SK-N-SH (cell line): ENCODE measurements around the gene AHNAK. TPM values are rescaled to one million over a fixed set of nuclear protein-coding genes. Genes with fewer than 3 reads are reported as not detected.

Experiments
- CTCF ChIA-PET: fragments of 300-600, 350-600 bp; formaldehyde crosslinking; extraction: SDS; loops from one replicate; lab custom pipeline; 2021; lab: Yijun Ruan, JAX
- POLR2A ChIA-PET: fragments of 350-600 bp; sonication (Branson Sonifier 250); formaldehyde crosslinking; extraction: SDS; loops from one replicate; lab custom pipeline; 2020; ENCODE audit warnings: antibody characterized with exemption, inconsistent platforms; lab: Yijun Ruan, JAX
- DNase-seq: peaks from one replicate; pipeline ENCODE4 v3.0.0; 2012
- H2AFZ ChIP-seq: fragments of 200-600 bp; sonication (generic); 2 replicates; pipeline ENCODE4 v1.8.1; 2016; ENCODE audit warnings: antibody characterized with exemption, mild to moderate bottlenecking, low read depth
- H3F3A ChIP-seq: fragments of 200-600 bp; sonication (generic); replicated peaks from 2 replicates; pipeline ENCODE3; 2016; ENCODE audit warnings: antibody characterized with exemption, mild to moderate bottlenecking; ENCODE audit not compliant: insufficient read depth
- H3K27ac ChIP-seq, 2 experiments: fragments of 200-500 bp in 1 of 2; fragments of 200-600 bp in 1 of 2; sonication (Bioruptor generic) in 1 of 2; sonication (generic), shearing (Covaris generic) in 1 of 2; 2 replicates each; pipeline versions ENCODE4 v1.5.1 to v1.6.1; 2014 to 2016; ENCODE audit warnings: low read depth in 2 of 2, inconsistent platforms in 1 of 2, low read length in 1 of 2, mild to moderate bottlenecking in 1 of 2, mixed read lengths in 1 of 2
- H3K27me3 ChIP-seq: fragments of 200-600 bp; sonication (generic), shearing (Covaris generic); 2 replicates; pipeline ENCODE4 v1.6.1; 2016; ENCODE audit warnings: mixed run types; ENCODE audit not compliant: insufficient read depth
- H3K36me3 ChIP-seq, 2 experiments: fragments of 200-500 bp in 1 of 2; fragments of 200-600 bp in 1 of 2; sonication (Bioruptor generic) in 1 of 2; sonication (generic) in 1 of 2; replicated peaks in 1 of 2; 2 replicates each; pipeline versions ENCODE3 to v1.5.1; 2014 to 2016; ENCODE audit warnings: low read length in 1 of 2, mild to moderate bottlenecking in 1 of 2; ENCODE audit not compliant: insufficient read depth in 2 of 2, control insufficient read depth in 1 of 2
- H3K4me1 ChIP-seq, 2 experiments: fragments of 200-500 bp in 1 of 2; fragments of 200-600 bp in 1 of 2; sonication (Bioruptor generic) in 1 of 2; sonication (generic), shearing (Covaris generic) in 1 of 2; 2 replicates each; pipeline versions ENCODE4 v1.5.1 to v1.6.1; 2014 to 2016; ENCODE audit warnings: low read depth in 1 of 2, low read length in 1 of 2, mixed run types in 1 of 2; ENCODE audit not compliant: insufficient read depth in 2 of 2, control insufficient read depth in 1 of 2
- H3K4me2 ChIP-seq: fragments of 200-600 bp; sonication (generic), shearing (Covaris generic); 2 replicates; pipeline ENCODE4 v1.6.1; 2017; ENCODE audit warnings: mixed run types
- H3K4me3 ChIP-seq, 2 experiments: fragments of 200-500 bp in 1 of 2; fragments of 200-600 bp in 1 of 2; sonication (Bioruptor generic) in 1 of 2; sonication (generic), shearing (Covaris generic) in 1 of 2; 2 replicates each; pipeline versions ENCODE4 v1.5.1 to v1.8.1; 2014 to 2016; ENCODE audit warnings: low read depth in 2 of 2, inconsistent platforms in 1 of 2, low read length in 1 of 2, mild to moderate bottlenecking in 1 of 2, mixed read lengths in 1 of 2, moderate library complexity in 1 of 2
- H3K79me2 ChIP-seq: fragments of 200-600 bp; sonication (generic); 2 replicates; pipeline ENCODE4 v1.8.1; 2017; ENCODE audit warnings: mild to moderate bottlenecking; ENCODE audit not compliant: insufficient read depth
- H3K9ac ChIP-seq: fragments of 200-600 bp; sonication (generic); 2 replicates; pipeline ENCODE4 v1.6.1; 2017; ENCODE audit warnings: mixed run types
- H3K9me2 ChIP-seq: fragments of 200-600 bp; sonication (generic); 2 replicates; pipeline ENCODE4 v1.6.1; 2017; ENCODE audit warnings: mixed run types
- H3K9me3 ChIP-seq: fragments of 200-600 bp; sonication (generic); 2 replicates; pipeline ENCODE4 v1.6.1; 2017; ENCODE audit warnings: mixed run types, mild to moderate bottlenecking, moderate library complexity
- H4K20me1 ChIP-seq: fragments of 200-600 bp; sonication (generic); 2 replicates; pipeline ENCODE4 v1.6.1; 2017; ENCODE audit warnings: mild to moderate bottlenecking, mixed run types; ENCODE audit not compliant: insufficient read depth
- EP300 ChIP-seq, 2 experiments: IDR thresholded peaks; 2 replicates each; pipeline versions ENCODE4 v1.4.0 to v1.6.1; 2012; ENCODE audit warnings: borderline replicate concordance in 1 of 2, low read depth in 1 of 2, low read length in 1 of 2
- EZH2phosphoT487 ChIP-seq: fragments of 200-600 bp; sonication (generic); IDR thresholded peaks from 2 replicates; pipeline ENCODE4 v1.6.1; 2017; ENCODE audit warnings: low read depth, mixed run types, mild to moderate bottlenecking, antibody characterized with exemption, moderate library complexity, borderline replicate concordance
- FOSL2 ChIP-seq: IDR thresholded peaks from 2 replicates; pipeline ENCODE4 v1.4.0; 2012; ENCODE audit warnings: low read depth, mild to moderate bottlenecking, moderate library complexity, borderline replicate concordance
- GATA2 ChIP-seq: sonication (generic); formaldehyde crosslinking; IDR thresholded peaks from 2 replicates; pipeline ENCODE4 v1.5.0; 2020; ENCODE audit warnings: mild to moderate bottlenecking, missing genetic modification reagents
- JUND ChIP-seq: IDR thresholded peaks from 2 replicates; pipeline ENCODE4 v1.4.0; 2012
- MEF2A ChIP-seq: IDR thresholded peaks from 2 replicates; pipeline ENCODE4 v1.4.0; 2012; ENCODE audit warnings: low read depth, borderline replicate concordance
- NRF1 ChIP-seq: IDR thresholded peaks from 2 replicates; pipeline ENCODE4 v1.6.1; 2012; ENCODE audit warnings: low read depth, mild to moderate bottlenecking, low read length
- POLR2AphosphoS5 ChIP-seq: IDR thresholded peaks from 2 replicates; pipeline ENCODE4 v1.6.1; 2012; ENCODE audit warnings: low read depth, low read length
- RAD21 ChIP-seq: IDR thresholded peaks from 2 replicates; pipeline ENCODE4 v1.6.1; 2012; ENCODE audit warnings: mild to moderate bottlenecking, low read length
- RFX5 ChIP-seq: IDR thresholded peaks from 2 replicates; pipeline ENCODE4 v1.6.1; 2012; ENCODE audit warnings: mild to moderate bottlenecking, improper control_type of control experiment, low read length
- SIN3A ChIP-seq: IDR thresholded peaks from 2 replicates; pipeline ENCODE4 v1.6.1; 2012; ENCODE audit warnings: low read depth, mild to moderate bottlenecking, low read length, moderate library complexity, borderline replicate concordance
- TEAD4 ChIP-seq: IDR thresholded peaks from 2 replicates; pipeline ENCODE4 v1.4.0; 2012; ENCODE audit warnings: mild to moderate bottlenecking, borderline replicate concordance; ENCODE audit not compliant: insufficient read depth
- YY1 ChIP-seq: IDR thresholded peaks from 2 replicates; pipeline ENCODE4 v1.4.0; 2012; ENCODE audit warnings: low read depth, mild to moderate bottlenecking
- WGBS: methylation state at CpG from one replicate; pipeline ENCODE4 v1.1.6; 2017; ENCODE audit warnings: low lambda C conversion rate; 5-methylcytosine and 5-hydroxymethylcytosine counted together
- polyA plus RNA-seq, 3 experiments: library from polyadenylated mRNA; depleted of rRNA; stranded (reverse); fragments of >200 nt; gene quantifications; 2 replicates each; pipeline ENCODE4 v1.2.3, GENCODE V29; 2012
- TF ChIP-seq, protein P1 (sequence below): IDR thresholded peaks from 2 replicates; pipeline ENCODE4; 2012
- TF ChIP-seq, protein P2 (sequence below): IDR thresholded peaks from 2 replicates; pipeline ENCODE4 v1.4.0; 2012; ENCODE audit warnings: low read depth, borderline replicate concordance
- TF ChIP-seq, protein P3 (sequence below): fragments of 200-600 bp; sonication (generic); IDR thresholded peaks from 2 replicates; pipeline ENCODE4 v1.6.1; 2017; ENCODE audit warnings: antibody characterized with exemption, mild to moderate bottlenecking, moderate library complexity
- TF ChIP-seq, protein P4 (sequence below): fragments of 150-350 bp; IDR thresholded peaks from 2 replicates; pipeline ENCODE4 v1.6.1; 2017; ENCODE audit warnings: antibody characterized with exemption, low read length, low read depth, borderline replicate concordance

The AHNAK gene
- polyA plus RNA-seq, 1 of the 3 experiments (the other 2 are of a cell fraction): 57.8 TPM

DNA sequence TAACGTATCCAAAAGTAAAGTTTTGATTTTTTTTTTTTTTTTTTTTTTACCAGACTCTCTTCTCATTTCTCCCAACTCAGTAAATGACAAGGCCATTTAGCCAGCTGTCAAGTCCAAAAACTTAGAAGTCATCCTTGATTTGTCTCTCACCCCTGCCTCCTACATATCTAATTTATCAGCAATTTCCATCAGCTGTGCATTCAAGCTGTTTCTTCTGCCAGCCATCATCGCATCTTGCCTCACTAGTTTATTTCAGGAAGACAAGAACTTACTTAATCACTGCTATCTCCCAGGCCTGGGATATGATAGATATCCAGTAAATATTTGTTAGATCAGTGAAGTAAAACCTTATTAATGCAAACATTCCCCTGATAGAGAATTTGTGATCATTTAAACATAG, 80.2 kb downstream of the AHNAK start:
- Histone ChIP-seq H2AFZ (no peak overlapping the region), H3K27me3 (no peaks in the 10 kb centered on the region), H3K4me1 (peaks cover 4 to 9% of the 10 kb centered on the region in 2 experiments; a peak in 3 of 4 replicates), H3K27ac (no peak overlapping the region), H4K20me1 (no peaks in the 10 kb centered on the region), H3K36me3 (no peaks in the 10 kb centered on the region), H3K9me3 (no peaks in the 10 kb centered on the region), H3K9ac (no peak overlapping the region), H3K9me2 (no peaks in the 10 kb centered on the region), H3K4me2 (no peak overlapping the region), H3K79me2 (no peaks in the 10 kb centered on the region), H3K4me3 (no peak overlapping the region), H3F3A (peaks cover 9% of the 10 kb centered on the region)
- 78% methylated on average over 2 of the region's 2 CpGs for WGBS
- CTCF ChIA-PET: interaction anchor here (1.3 kb wide), 1 partner anchor 42 kb away, joined by 4 read pairs; no protein-coding TSS in a partner anchor
- POLR2A ChIA-PET: interaction anchor here (0.7 kb wide), 1 partner anchor 84 kb away, joined by 3 read pairs; no protein-coding TSS in a partner anchor
- DNase-seq: no peak
- TF ChIP-seq TEAD4: no peak
- TF ChIP-seq SIN3A: no peak
- TF ChIP-seq, protein P1, sequence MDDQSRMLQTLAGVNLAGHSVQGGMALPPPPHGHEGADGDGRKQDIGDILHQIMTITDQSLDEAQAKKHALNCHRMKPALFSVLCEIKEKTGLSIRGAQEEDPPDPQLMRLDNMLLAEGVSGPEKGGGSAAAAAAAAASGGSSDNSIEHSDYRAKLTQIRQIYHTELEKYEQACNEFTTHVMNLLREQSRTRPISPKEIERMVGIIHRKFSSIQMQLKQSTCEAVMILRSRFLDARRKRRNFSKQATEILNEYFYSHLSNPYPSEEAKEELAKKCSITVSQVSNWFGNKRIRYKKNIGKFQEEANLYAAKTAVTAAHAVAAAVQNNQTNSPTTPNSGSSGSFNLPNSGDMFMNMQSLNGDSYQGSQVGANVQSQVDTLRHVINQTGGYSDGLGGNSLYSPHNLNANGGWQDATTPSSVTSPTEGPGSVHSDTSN: 0 out of 2 replicates have a peak, but pooled peaks have one; percentile 7
- TF ChIP-seq, protein P2, sequence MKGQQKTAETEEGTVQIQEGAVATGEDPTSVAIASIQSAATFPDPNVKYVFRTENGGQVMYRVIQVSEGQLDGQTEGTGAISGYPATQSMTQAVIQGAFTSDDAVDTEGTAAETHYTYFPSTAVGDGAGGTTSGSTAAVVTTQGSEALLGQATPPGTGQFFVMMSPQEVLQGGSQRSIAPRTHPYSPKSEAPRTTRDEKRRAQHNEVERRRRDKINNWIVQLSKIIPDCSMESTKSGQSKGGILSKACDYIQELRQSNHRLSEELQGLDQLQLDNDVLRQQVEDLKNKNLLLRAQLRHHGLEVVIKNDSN: no peak
- TF ChIP-seq GATA2 (CRISPR knock-in tag): no peak
- no peak for TF ChIP-seq JUND
- TF ChIP-seq, protein P3, sequence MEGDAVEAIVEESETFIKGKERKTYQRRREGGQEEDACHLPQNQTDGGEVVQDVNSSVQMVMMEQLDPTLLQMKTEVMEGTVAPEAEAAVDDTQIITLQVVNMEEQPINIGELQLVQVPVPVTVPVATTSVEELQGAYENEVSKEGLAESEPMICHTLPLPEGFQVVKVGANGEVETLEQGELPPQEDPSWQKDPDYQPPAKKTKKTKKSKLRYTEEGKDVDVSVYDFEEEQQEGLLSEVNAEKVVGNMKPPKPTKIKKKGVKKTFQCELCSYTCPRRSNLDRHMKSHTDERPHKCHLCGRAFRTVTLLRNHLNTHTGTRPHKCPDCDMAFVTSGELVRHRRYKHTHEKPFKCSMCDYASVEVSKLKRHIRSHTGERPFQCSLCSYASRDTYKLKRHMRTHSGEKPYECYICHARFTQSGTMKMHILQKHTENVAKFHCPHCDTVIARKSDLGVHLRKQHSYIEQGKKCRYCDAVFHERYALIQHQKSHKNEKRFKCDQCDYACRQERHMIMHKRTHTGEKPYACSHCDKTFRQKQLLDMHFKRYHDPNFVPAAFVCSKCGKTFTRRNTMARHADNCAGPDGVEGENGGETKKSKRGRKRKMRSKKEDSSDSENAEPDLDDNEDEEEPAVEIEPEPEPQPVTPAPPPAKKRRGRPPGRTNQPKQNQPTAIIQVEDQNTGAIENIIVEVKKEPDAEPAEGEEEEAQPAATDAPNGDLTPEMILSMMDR: no peak
- TF ChIP-seq EZH2phosphoT487: no peak

DNA sequence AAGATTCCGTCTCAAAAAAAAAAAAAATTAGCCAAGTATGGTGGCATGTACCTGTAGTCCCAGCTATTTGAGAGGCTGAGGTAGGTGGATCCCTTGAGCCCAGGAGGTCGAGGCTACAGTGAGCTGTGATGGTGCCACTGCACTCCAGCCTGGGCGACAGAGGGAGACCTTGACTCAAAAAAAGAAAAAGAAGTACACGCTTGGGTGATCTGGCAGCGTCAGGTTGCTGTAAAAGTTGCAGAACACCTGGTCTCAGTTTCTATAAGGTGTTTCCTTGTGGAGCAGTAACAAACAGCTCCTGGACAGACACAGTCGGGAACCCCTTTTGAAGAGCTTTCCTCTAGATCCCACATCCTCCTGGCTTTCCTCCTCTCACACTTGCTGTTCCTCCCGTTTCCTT, 82.0 kb downstream of the AHNAK start:
- no peak overlapping the region for H3K4me2 ChIP-seq
- H3K9ac ChIP-seq: no peak overlapping the region
- no peaks in the 10 kb centered on the region for H3K9me2 ChIP-seq
- peaks cover 4 to 9% of the 10 kb centered on the region in 2 experiments; a peak in 3 of 4 replicates for H3K4me1 ChIP-seq
- H3K9me3 ChIP-seq: no peaks in the 10 kb centered on the region
- H3K27me3 ChIP-seq: no peaks in the 10 kb centered on the region
- H3F3A ChIP-seq: peaks cover 5% of the 10 kb centered on the region
- TF ChIP-seq POLR2AphosphoS5 (no peak), NRF1 (no peak), RFX5 (no peak), EZH2phosphoT487 (no peak), MEF2A (no peak), YY1 (no peak), FOSL2 (no peak), EP300 (IDR thresholded peaks at IDR 0.05; ENCODE audit: borderline replicate concordance in 1 of 2, low read depth in 1 of 2, low read length in 1 of 2) (no peak), RAD21 (no peak)
- TF ChIP-seq, protein P1: no peak
- TF ChIP-seq, protein P4, sequence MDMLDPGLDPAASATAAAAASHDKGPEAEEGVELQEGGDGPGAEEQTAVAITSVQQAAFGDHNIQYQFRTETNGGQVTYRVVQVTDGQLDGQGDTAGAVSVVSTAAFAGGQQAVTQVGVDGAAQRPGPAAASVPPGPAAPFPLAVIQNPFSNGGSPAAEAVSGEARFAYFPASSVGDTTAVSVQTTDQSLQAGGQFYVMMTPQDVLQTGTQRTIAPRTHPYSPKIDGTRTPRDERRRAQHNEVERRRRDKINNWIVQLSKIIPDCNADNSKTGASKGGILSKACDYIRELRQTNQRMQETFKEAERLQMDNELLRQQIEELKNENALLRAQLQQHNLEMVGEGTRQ: no peak
- TF ChIP-seq, protein P2: no peak
- H3K27ac ChIP-seq: no peak overlapping the region
- WGBS: 89% methylated on average over 7 of the region's 7 CpGs
- no peaks in the 10 kb centered on the region for H3K36me3 ChIP-seq
- ChIA-PET CTCF (no interaction called here), POLR2A (no interaction called here)
- H4K20me1 ChIP-seq: no peaks in the 10 kb centered on the region
- no peaks in the 10 kb centered on the region for H3K79me2 ChIP-seq
- H3K4me3 ChIP-seq: no peak overlapping the region
- no peak for DNase-seq
- H2AFZ ChIP-seq: no peak overlapping the region
